Midbrain (tissue), 1 donor: ENCODE data around the gene PXK.

Experiments
- DNase-seq: peaks from one replicate; lab custom pipeline; 2025; lab: John Stamatoyannopoulos, UW

The PXK gene

DNA sequence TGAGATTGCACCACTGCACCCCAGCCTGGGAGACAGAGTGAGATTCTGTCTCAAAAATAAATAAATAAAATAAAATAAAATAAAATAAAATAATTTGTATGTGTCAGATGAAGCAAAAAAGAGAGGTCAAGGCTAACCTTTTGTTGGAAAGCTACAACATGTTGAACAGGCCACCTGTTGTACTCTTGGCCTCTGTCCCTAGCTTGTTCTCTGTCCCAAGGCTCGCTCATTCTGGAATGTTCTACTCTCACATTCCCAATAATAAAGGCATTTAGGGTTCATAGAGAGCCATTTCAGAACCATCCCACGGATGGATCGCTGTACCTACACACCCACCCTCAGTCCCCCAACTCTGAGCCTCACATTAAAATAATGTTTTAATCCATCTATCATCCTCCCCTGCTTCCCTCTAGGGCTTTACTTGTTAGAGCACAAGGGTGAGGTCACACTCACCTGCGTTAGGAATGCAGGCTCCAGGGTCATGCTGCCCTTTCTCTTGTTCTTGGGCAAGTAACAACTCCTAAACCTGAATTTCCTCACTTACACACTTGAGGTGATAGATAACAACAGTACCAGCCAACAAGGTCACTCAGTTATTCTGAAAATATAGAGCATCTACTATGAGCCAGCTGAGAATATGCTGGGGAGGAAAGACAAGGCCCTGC, 134.3 kb downstream of the PXK start:
- DNase-seq = no peak

DNA sequence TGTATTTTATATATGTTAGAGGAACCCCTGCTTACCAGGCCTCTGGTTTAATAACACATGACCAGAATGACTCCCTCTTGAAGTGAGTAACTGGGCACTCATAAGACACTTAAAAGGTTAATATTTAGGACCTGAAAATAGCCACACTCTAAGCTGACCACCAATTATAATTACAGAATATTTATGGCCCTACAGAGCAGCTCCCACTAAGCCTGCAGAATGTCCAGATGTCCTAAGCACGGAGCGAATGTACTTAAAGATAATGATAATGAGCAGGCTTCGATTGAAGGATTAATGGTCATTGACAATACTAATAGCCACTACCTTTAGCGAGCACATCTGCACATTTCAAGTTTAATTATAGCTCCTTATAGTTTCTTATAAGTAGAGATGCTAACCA, 136.4 kb downstream of the PXK start:
- no peak for DNase-seq

DNA sequence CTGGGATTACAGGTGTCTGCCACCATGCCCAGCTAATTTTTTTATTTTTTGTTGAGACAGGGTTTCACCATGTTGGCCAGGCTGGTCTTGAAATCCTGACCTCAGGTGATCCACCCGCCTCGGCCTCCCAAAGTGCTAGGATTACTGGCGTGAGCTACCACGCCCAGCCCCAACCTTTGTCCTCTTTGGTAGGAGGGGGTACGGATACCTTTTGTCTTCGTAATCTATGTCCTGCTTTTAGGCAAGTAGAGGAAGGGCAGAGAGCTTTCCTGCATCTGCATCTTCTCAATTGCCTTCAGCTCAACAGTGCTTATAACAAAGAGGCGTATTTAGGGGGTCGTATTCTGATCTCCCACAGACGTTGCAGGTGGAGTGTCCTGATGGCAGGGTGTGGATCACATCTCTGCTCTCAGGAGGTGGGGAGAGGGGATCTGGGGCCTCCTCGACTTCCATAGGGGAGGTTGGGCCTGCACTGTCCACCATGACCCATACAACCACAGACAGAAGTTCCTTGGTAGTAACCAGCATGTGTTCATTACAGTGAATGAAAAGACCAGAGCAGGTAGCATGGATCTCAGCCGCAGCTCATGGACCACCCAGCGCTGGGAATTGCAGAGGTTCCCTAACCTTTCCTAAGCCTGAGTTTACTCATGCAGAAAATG, 137.8 kb downstream of the PXK start:
- DNase-seq = no peak

DNA sequence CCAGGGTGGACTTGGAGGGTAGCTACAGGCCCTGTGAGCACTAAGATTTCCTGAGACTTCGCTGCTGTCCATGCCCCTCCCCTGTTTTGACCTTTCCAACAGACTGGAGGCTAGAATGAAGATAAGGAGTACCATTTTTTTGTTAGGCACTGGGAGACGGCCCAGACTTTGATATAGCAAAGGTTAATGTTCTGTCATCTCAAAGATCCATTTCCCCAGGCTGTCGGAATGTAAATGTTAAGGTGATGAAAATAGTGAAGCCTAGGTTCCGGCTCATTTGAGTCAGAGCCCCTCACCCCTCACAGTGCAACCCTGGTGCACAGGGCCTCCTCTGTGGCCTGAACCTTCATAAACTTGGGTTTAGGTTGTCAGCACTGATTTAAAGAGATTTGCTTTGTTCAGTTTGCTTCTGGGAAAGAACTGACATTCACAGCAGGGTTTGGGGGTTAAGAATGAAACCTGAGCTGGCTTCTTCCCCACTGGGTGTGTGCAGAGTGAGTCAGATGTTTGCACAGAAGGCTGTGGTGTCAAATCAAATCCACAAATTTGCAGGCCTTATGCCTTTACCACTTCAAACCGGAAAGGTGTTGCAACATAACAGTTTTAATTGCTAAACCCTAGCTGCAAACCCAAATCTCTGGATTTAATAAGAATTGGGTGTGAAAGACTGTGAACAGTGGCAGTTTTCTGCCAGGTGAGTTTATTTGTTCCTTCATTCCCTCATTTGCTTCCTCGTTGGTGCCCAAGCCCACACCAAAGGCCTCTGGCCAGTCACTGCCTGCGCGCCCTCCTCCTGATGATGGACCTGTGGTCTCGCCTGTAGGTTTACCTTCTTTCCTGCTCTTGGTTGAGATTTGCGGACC, 138.6 kb downstream of the PXK start:
- no peak for DNase-seq

DNA sequence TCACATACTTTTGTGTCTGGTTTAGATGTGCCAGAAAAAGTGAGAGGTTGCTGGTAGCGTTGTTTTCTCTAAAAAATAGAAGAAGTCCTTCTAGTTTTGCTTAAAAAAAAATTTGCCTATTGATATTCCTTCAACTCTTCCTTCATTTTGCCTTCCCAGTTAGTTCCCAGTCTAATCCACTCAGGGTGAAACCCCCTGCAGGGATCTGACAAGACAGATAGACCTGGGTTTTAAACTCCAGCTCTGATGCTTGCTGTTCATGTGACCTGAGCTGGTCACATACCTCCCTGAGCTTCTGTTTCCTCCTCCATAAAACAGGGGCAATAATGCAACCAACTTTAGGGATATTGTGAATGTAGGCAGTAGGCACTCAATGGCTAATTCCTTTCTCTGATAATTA, 140.6 kb downstream of the PXK start:
- DNase-seq = no peak

- no peak for DNase-seq
These were observed 141.7 kb downstream of the PXK start for GRCh38 chr3:58474348-58474911.

- no peak for DNase-seq
These were observed 142.4 kb downstream of the PXK start for GRCh38 chr3:58474967-58475578.
